Measurements from ENCODE around the gene DENND2A. TPM values are rescaled to one million over a fixed set of nuclear protein-coding genes. Genes with fewer than 3 reads are reported as not detected.
"Not testable (repeated sequence)": the region's sequence is repeated elsewhere in the genome, so short reads cannot be mapped to it uniquely, and the experiment has no call there.

DENND2A gene
- total RNA-seq, 1 experiment from 2014 or later, result 32.4 TPM

DNA sequence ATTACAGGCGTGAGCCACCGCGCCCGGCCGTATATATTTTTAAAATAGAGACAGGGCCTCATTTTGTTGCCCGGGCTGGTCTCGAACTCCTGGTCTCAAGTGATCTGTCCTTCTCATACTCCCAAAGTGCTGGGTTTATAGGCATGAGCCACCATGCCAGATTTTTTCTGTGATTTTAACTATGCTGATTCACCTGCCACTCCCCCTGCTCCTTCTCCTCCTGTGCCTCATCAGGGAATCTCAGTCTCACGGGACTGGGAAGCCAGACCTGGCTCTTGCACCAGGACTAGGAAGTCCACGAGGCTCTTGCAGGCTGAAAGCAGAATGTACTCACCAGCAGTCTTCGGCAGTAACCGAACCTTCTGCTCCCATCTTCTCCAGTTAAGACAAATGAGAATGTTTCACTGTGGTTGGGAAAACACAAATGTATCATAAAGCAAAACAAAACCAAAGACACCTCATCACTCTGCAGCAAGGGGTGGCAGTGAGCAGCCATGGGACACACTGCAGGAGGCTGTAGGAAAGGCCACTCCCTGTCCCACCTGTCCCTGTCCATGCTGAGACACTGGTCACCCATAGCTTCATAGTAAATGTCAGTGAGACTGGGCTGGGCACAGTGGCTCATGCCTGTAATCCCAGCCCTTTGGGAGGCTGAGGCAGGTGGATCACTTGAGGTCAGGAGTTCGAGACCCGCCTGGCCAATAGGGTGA, 82.6 kb downstream of the DENND2A start:
- H3K36me3 ChIP-seq, result peaks cover 30% of the 10 kb centered on the region
- H3K4me3 ChIP-seq, result no peak overlapping the region
- no peaks in the 10 kb centered on the region for H3K27me3 ChIP-seq
- H3K9me3 ChIP-seq, result no peaks in the 10 kb centered on the region
- DNase-seq, result no peak

DNA sequence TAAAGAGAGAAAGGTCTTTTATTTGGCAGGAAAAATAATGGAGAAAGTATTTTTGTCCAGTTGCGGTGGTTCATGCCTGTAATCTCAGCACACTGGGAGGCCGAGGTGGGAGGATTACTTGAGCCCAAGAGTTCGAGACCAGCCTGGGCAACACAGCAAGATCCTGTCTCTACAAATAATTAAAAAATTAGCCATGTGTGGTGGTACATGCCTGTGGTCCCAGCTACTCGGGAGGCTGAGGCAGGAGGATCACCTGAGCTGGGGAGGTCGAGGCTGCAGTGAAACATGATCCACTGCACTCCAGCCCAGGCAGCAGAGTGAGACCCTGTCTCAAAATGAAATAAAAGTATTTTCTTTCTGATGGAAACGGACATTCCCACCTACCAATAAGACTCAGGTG, 83.5 kb downstream of the DENND2A start:
- DNase-seq, result no peak
- Histone ChIP-seq H3K4me3 (no peak overlapping the region), H3K27me3 (no peaks in the 10 kb centered on the region), H3K9me3 (no peaks in the 10 kb centered on the region), H3K36me3 (peaks cover 22% of the 10 kb centered on the region)

- not testable (repeated sequence) for DNase-seq, H3K27me3 ChIP-seq, H3K4me3 ChIP-seq, H3K9me3 ChIP-seq
- peaks cover 15% of the 10 kb centered on the region for H3K36me3 ChIP-seq
Measured at GRCh38 chr7:140553236-140553635, 87.4 kb downstream of the DENND2A start.

DNA sequence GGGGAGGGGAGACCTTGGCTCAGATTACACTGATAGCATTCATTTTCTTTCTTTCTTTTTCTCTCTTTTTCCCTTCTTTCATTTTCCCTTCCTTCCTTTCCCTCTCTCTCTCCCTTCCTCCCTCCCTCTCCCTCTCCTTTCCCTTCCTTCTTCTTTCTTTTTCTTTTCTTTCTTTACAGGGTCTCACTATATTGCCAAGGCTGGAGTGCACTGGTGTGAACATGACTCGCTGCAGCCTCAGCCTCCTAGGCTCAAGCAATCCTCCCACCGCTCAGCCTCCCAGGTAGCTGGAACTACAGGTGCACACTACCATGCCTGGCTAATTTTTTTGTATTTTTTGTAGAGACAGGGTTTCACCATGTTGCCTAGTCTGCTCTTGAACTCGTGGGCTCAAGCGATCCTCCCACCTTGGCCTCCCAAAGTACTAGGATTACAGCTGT, 88.4 kb downstream of the DENND2A start:
- no peak for DNase-seq
- H3K4me3 ChIP-seq, result no peak overlapping the region
- no peaks in the 10 kb centered on the region for H3K9me3 ChIP-seq
- no peaks in the 10 kb centered on the region for H3K27me3 ChIP-seq
- H3K36me3 ChIP-seq, result peaks cover 11% of the 10 kb centered on the region; the same call in 1 of the 2 replicates

DNA sequence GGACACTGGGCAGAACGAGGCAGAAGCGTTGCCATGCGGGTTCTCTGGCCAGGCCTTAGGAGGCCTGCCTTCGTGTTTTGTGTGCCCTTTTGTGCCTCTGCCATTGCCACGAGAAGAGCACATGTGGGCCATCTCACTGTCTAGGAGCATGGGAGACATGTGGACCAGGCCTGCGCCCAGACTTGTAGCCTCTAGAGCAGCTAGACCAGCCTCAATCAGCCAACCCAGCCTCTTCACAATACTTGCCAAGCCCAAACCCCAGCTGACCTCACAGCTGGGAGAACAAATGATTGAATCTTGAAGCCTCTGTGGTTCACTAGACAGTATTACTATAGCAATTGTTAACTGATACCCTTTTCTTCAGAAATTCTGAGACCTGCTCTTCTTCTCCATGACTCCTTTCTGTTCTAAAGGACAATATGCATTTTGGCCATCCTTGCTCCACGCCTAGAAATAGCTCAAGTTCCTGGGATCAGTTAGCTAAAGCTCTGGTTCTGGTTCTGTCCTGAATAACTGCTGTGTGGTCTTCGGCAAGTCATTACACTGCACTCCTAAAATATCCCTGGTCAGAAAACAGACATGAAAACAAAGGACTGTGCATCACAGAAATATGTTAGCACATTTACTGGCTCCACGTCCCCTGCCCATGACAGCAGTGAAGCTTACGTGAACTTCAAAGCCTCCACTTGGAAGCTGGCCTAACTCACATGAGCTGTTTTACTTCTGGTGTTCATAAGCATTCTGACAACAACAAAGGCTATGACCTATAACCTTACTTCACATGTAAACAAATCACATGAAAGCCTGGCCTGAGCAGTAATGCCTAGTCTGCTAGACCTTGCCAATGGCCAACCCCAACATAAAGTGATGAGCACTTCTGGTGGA, 89.0 kb downstream of the DENND2A start:
- H3K4me3 ChIP-seq, result no peak overlapping the region
- no peak for DNase-seq
- H3K36me3 ChIP-seq, result peaks cover 8% of the 10 kb centered on the region
- H3K9me3 ChIP-seq, result no peaks in the 10 kb centered on the region
- no peaks in the 10 kb centered on the region for H3K27me3 ChIP-seq

GRCh38 chr7:140546947-140547346, 93.7 kb downstream of the DENND2A start:
- H3K27me3 ChIP-seq, result no peaks in the 10 kb centered on the region
- no peak overlapping the region for H3K4me3 ChIP-seq
- H3K9me3 ChIP-seq, result no peaks in the 10 kb centered on the region
- DNase-seq, result no peak
- H3K36me3 ChIP-seq, result peaks cover 3% of the 10 kb centered on the region

DNA sequence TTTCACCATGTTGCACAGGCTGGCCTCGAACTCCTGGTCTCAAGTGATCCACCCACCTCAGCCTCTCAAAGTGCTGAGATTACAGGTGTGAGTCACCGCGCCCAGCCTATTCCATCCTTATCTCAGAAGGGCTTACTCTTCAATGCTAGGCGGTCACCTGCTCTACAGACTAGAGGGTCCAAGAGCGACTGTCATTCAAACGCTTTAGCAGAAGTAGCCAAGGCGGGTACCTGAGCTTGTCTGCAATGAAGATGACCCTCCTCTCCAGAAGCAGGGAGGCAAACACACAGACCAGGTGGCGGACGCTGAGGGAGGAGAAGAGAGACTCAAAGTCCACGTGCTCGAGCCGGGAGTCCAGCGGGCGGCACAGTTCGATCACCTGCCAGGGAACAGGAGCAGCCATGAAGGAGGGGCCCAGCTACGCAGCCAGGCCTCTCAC, 96.2 kb downstream of the DENND2A start:
- Histone ChIP-seq H3K4me3 (no peak overlapping the region), H3K36me3 (peaks cover 6% of the 10 kb centered on the region), H3K27me3 (no peaks in the 10 kb centered on the region), H3K9me3 (no peaks in the 10 kb centered on the region)
- no peak for DNase-seq

DNA sequence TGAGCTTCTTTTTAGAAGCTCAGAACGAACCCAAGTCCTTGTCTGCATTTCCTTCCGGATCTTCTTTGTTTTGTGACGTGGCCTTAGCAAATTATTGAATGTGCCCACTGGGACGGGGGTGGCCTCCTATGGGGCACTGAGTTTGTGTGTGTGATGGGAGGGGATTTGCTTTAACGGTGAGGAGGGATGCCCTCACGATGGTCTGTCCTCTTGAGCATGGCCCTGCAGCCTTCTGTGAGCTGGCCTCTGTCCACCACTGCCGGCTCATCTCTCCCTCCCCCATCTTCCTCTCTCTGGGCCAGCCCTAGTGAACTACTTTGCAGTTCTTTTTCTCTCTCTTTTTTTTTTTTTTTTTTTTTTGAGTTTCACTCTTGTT, 98.4 kb downstream of the DENND2A start:
- no peaks in the 10 kb centered on the region for H3K9me3 ChIP-seq
- no peak overlapping the region for H3K4me3 ChIP-seq
- DNase-seq, result peak; percentile 22
- H3K27me3 ChIP-seq, result no peaks in the 10 kb centered on the region
- peaks cover 6% of the 10 kb centered on the region for H3K36me3 ChIP-seq

DNA sequence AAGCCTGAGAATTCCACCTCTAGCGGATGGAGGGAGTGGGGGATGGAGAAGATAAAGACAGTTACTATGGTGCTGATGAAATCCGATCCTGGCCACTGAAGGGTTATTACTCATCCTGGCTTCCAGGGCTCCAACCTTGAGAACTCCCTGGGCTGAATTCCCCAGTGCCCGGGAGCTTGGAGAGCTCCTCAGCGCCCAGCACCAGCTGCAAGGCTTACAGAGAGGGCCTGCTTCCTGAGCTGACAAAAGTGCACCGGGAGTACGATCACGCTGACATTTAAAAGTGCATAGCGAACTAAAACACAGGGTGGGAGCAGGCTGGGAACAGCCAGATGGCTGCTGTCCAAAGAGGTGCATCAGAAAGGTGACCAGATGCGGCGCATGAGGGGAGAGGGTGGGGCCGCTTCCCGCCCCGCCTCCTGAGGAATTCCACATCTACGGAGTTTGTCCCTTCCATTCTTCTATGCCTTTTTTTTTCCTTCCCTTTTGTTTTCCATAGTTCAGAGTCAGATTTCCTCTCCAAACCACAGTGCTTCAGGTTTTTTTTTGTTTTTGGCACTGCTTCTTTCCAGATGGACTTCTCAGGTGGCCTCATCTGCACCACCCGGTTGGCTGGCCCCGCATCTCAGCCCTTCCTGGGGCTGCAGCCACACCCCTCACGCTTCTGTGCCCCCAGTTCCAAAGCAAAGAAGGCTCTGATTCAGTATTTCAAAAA, 98.9 kb downstream of the DENND2A start:
- no peaks in the 10 kb centered on the region for H3K9me3 ChIP-seq
- H3K27me3 ChIP-seq, result no peaks in the 10 kb centered on the region
- DNase-seq, result peak; percentile 73
- H3K4me3 ChIP-seq, result no peak overlapping the region
- peaks cover 5% of the 10 kb centered on the region for H3K36me3 ChIP-seq

GRCh38 chr7:140541176-140541512, 99.5 kb downstream of the DENND2A start:
- H3K27me3 ChIP-seq, result no peaks in the 10 kb centered on the region
- no peak for DNase-seq
- H3K4me3 ChIP-seq, result no peak overlapping the region
- no peaks in the 10 kb centered on the region for H3K9me3 ChIP-seq
- H3K36me3 ChIP-seq, result peaks cover 3% of the 10 kb centered on the region

GRCh38 chr7:140540136-140540777, 100.4 kb downstream of the DENND2A start:
- no peaks in the 10 kb centered on the region for H3K27me3 ChIP-seq
- no peak for DNase-seq
- no peak overlapping the region for H3K4me3 ChIP-seq
- no peaks in the 10 kb centered on the region for H3K9me3 ChIP-seq
- peaks cover 3% of the 10 kb centered on the region for H3K36me3 ChIP-seq

DNA sequence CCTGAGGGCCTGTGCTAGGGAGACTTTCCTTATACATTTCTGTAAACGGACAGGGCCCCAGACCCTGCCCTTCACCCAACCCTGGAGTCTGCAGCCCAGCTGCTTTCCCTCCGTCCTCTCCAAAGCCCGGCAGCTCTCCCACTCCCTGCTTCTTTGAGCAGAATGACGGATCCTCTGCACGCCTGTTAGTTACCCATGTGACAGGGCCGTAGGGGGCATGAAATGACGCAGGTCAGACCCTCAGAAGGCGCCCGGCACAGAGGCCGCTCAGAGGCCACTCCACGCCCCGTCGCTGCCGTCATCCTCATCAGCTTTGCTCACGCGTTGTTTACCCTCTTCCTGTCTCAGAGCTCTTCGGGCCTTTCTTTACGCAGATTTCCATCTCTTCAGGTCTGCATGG, 101.2 kb downstream of the DENND2A start:
- no peak for DNase-seq
- no peaks in the 10 kb centered on the region for H3K9me3 ChIP-seq
- H3K27me3 ChIP-seq, result no peaks in the 10 kb centered on the region
- no peak overlapping the region for H3K4me3 ChIP-seq
- peaks cover 3% of the 10 kb centered on the region for H3K36me3 ChIP-seq

DNA sequence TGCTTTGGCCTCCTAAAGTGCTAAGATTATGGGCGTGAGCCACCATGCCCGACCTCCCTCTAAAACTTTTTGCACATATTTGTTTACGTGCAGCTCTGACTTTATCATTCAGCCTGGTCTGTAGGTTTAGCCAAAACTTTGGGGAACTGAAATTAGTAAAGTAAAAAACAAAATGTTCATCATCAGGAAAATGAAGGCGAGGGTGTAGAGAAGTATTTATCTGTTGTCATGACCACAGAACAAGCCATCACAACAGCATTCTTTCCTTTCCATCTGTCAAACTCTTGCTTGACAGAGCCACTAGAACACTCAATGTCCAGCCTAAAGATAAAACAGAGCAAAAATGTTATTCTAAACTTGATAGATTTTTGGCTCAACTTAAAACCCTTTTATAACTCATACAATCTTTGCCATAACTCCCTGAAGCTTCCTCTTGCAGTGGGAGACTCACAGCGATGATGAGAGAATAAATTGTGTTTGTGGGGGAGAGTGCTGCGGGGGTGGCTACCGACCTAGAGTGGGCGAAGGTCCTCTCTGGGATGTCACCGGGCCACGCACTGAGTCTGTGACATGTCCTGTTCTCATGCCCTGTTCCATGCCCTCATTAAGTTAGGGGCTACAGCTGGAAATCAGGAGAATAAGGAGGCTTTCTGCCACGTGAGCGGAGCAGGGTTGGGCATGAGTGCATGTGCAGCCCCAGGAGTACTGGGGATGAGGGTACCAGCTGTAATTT, 102.7 kb downstream of the DENND2A start:
- no peaks in the 10 kb centered on the region for H3K27me3 ChIP-seq
- H3K36me3 ChIP-seq, result peaks cover 3% of the 10 kb centered on the region
- no peak for DNase-seq
- H3K4me3 ChIP-seq, result no peak overlapping the region
- no peaks in the 10 kb centered on the region for H3K9me3 ChIP-seq

GRCh38 chr7:140534743-140535142, 105.9 kb downstream of the DENND2A start:
- Histone ChIP-seq H3K4me3 (no peak overlapping the region), H3K9me3 (no peaks in the 10 kb centered on the region), H3K27me3 (no peaks in the 10 kb centered on the region), H3K36me3 (peaks cover 3% of the 10 kb centered on the region; the same call in 1 of the 2 replicates)
- DNase-seq, result no peak

DNA sequence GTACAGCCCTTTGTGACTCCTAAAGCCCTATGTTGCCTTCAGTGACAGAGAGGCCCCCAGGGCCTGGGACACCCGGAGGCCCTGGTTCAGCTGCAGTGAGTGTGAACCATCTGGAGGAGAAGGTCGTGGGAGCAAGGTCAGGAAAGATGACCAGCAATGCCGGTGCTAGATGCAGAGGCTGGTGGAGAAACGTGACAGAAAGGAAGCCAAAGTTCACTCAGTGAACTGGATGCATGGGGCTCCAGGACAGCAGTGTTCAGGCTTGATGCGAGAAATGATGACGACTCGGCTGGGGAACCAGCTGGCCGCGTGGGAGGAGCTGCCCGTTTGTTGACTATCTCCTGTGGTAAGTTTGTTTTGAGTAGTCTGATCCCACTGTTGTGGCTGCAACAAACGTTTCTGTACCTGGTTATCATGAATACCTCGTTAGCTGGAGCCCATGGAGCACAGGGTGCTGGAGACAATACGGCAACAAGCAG, 107.2 kb downstream of the DENND2A start:
- Histone ChIP-seq H3K36me3 (no peaks in the 10 kb centered on the region; the same call in 1 of the 2 replicates), H3K9me3 (no peaks in the 10 kb centered on the region), H3K4me3 (no peak overlapping the region), H3K27me3 (no peaks in the 10 kb centered on the region)
- no peak for DNase-seq

DNA sequence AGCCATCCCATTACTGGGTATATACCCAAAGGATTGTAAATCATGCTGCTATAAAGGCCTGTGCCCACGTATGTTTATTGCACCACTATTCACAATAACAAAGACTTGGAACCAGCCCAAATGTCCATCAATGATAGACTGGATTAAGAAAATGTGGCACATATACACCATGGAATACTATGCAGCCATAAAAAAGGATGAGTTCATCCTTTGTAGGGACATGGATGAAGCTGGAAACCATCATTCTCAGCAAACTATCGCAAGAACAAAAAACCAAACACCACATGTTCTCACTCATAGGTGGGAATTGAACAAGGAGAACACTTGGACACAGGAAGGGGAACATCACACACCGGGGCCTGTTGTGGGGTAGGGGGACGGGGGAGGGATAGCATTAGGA, 111.2 kb downstream of the DENND2A start:
- H3K36me3 ChIP-seq, H3K4me3 ChIP-seq, H3K9me3 ChIP-seq, H3K27me3 ChIP-seq, DNase-seq: not testable (repeated sequence)

Data from MG63 (cell line).